HG03103 (cell line): ENCODE measurements around the gene TMED5.
A peak's percentile ranks its signal among the peaks of the same experiment; 100 is the strongest.
"Not testable (repeated sequence)": the region's sequence is repeated elsewhere in the genome, so short reads cannot be mapped to it uniquely, and the experiment has no call there.

Experiments
- ATAC-seq: cut with Tn5 transposase; IDR thresholded peaks from one replicate; pipeline ENCODE4 v1.9.1; 2021; ENCODE audit warnings: low read depth; ENCODE audit not compliant: unreplicated experiment

Gene TMED5

DNA sequence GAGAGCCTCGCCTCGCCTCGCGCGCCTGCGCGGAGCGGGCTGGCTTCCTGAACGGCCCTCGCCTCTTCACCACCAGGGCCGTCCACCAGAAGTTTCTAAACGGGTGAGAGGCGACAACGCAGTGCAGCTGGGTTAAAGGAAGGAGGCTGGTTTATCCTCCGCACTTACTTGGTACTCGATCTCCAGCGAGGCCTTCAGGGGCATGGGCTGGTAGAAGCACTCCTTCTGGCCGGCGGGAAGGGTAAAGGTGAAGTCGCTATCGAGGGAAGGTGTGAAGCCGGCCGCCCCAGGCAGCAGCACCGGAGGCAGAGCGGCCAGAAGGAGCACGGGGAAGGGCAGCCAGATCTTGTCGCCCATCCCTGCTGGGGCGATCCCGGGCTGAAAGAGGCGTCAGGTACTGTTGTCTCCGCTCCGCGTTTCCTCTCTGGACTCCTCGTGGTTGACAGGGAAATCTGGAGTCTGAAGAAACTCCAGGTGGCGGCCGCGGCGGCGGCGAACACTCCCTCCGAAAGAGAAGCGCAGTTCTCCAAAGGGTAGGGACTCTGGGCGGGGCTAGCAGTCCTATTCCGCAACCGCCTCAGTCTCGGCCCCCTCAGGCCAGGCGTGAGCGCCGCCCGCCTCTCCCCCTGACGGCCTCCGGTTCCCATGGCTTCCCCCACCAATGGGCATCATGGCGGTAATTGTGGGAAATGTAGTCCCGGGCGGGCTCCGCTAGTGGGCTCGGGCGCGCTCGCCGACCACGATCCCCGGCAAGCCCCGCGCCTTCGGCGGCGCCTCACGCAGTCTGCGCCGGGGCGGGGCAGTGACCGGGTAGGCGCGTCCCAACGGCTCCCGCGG is at the start of gene TMED5:
TSS of gene TMED5 (minus strand) at position 528 of the 837 bp plus-strand sequence. CDS start at position 357, 171 bp downstream.
- peak; percentile 78 for ATAC-seq

DNA sequence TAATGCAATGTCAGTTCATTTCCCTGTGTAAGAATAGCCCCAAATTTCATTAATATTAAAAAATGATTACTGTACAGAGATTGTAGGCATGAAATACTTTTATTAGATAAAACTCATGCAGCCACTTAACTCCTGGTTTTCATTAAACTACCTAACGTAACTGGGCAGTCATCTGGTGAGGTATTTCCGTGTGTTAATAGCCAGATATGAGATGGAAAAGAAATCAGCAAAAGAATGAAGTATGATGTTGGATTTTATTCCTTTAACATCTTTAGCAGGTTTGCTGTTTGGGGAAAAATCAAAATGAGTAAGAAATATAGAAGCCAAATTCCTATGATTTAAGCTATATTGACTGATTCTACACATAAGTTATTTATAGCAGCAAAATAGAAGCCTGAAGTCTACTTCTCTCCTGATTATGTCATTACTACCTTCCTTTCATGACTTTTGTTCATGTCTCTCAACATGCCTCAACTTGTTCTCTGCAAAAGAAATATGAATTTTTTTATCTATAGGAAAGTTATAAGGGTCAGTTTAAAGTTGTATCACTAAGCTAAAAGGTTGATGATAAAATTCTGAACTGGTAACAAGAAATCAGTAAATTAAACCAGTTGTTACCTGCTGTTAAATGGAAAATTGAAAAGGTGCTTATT is 42.9 kb upstream of the TMED5 start:
- no peak for ATAC-seq

DNA sequence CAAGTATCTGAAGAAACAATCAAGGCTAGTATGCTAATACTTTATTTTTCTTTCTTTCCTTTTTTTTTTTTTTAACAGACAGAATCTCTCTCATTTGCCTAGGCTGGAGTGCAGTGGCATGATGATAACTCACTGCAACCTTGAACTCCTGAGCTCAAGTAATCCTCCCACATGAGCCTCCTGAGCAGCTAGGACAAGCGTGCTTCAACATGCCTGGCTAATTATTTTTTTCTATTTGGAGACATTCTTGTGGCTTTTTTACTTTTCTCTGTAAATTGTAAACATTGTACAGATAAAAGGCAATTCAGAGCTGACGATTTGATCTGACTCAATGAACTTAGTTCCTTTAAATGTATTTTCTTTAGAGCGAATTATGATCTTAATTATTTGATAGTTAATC is 41.7 kb upstream of the TMED5 start:
- ATAC-seq, result no peak

DNA sequence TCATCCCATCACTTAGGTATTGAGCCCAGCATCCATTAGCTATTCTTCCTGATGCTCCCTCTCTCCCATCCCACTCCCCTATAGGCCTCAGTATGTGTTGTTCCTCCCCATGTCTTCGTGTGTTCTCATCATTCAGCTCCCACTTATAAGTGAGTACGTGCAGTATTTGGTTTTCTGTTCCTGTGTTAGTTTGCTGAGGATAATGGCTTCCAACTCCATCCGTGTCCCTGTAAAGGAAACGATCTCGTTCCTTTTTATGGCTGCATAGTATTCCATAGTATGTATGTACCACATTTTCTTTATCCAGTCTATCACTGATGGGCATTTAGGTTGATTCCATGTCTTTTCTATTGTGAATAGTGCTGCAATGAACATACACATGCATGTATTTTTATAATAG is 40.5 kb upstream of the TMED5 start:
- ATAC-seq, result not testable (repeated sequence)

DNA sequence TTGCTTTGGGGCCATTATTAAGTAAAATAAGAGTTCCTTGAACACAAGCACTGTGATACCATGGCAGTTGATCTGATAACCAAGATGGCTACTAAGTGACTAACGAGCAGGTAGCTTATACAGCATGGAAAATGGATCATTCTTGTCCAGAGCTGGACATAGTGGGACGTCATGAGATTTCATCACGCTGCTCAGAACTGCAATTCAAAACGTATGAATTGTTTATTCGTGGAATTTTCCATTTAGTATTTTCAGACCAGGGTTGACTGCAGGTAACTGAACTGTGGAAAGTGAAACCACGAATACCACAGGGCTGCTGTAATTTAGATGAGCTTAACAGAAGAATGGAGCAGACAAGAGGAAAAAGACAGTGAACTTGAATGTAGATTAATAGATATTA is 39.2 kb upstream of the TMED5 start:
- ATAC-seq, result no peak

DNA sequence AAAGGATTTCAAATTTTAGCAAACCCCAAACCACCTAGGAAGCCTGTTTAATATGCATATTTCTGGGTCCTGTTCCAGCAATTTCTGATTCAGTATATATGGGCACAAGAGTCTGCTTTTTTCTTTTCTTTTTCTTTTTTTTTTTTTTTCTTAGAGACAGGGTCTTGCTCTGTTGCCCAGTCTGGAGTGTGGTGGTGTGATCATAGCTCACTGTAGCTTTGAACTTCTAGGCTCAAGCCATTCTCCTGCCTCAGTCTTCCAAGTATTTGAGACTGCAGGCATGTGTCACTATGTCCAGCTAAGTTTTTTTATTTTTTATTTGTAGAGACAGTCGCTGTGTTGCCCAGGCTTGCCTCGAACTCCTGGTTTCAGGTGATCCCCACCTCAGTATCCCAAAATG is 35.1 kb upstream of the TMED5 start:
- ATAC-seq, result no peak

DNA sequence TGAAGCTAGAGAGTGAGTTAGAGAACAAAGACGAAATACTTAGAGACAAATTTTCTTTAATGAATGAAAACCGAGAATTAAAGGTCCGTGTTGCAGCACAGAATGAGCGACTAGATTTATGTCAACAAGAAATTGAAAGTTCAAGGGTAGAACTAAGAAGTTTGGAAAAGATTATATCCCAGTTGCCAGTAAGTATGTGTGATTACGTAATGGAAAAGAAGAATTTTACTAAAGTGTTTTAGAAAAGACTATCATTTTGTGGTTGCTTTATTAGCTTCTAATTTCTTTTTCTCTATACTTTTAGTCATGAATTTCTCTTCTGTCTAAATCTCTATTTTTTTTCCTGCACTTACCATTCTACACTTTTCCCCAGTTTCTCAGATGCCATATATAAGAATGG is 27.0 kb upstream of the TMED5 start:
- ATAC-seq, result no peak

DNA sequence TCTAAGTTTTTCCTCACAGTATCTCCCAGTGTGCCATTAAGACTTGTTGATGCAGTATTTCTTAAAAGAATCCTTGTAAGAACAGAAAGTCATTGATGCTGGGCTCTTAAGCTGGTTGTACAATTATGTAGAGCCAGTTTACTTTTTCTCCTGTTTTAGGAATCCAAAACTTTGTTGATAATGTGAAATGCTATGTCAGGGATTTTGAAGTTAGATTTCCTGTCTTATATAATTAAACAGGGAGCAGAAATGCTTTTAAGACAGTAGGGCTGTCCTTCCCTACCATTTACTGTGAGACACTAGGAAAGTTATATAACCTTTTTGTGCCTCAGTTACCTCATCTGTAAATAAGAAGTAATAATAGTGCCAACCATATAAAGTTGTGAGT is 26.3 kb upstream of the TMED5 start:
- ATAC-seq, result no peak

DNA sequence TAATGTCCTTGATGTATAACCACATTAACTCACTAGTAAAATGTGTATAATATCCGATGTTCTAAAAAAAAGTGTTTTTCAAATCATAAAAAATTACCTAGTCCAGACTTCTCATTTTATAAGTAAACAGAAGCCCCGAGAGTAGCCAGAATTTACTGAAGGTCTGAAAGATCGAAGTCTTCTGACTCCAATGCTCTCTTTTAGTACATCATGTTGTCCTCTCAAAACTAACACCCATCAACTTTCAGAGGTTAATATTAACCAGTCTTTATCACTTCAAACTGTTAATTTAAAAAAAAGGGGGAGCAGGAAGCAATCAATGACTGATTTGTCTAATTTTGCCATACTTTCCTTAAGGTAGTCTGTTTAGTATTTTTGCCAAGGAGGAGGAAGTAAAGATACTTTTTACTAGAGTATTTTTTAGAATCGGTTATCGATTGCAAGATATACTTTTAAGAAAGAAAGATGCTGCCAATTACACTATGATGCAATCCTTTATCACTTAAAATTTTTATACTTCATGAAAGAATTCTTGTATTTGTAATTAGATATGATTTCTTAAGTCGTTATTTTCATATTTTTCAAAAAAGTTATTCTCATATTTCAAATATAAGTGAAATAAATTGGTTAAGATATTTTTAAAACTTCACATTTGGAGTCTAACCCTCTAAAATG is 25.8 kb upstream of the TMED5 start:
- no peak for ATAC-seq

DNA sequence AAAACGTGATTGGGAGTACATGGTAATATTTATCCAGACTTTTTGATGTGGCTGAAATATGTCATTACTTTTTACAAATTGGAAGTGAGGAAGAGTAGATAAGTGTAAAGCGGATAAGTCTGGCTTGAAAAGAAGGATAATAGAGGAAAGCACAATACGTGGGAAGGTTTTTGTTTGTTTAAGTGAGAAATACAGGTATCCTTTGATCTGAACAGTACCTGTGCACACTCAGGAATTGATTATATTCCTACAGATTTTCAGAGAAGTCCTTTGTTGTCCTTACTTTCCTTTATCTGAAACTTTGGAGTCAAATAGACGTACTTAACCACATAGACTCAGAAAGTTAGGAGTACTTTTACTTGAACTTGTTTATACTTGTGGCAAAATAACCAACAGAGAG is 20.5 kb upstream of the TMED5 start:
- ATAC-seq, result no peak

DNA sequence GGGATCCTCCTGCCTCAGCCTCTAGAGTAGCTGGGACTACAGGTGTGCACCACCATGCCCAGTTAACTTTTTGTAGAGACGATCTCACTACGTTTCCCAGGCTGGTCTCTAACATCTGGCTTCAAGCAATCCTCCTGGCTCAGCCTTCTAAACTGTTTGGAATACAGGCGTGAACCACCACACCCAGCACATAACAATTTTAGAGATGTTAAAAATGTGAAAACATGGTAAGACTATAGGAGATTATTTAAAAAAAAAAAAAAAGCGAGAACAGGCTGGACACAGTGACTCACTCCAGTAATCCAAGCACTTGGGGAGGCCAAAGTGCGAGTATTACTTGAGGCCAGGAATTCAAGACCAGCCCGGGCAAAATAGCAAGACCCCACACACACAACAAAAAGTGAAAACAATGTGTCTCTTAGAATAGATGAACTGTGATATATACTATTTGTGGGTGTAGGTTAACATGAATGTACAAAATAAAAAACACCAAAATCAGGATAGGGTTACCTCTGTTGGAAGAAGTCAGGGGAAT is 19.9 kb upstream of the TMED5 start:
- no peak for ATAC-seq

DNA sequence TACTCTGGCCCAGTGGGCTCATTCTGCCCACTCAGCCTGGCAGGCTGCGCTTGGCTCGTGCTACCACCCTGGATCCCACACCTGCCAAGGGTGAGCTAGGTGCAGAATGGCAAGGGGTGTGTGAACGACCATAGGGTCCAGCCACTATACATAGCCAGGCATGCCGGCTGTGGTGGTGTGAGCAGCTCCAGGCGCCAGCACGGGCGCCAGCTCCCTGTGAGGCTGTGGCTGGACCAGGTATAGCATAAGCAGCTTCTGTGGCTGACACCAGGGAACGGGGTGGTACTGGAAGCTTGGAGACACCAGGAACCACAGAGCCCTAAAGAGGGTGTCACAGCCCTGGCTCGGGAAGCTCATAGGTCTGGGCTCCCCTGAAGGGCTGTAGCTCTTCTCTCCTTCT is 18.9 kb upstream of the TMED5 start:
- no peak for ATAC-seq

DNA sequence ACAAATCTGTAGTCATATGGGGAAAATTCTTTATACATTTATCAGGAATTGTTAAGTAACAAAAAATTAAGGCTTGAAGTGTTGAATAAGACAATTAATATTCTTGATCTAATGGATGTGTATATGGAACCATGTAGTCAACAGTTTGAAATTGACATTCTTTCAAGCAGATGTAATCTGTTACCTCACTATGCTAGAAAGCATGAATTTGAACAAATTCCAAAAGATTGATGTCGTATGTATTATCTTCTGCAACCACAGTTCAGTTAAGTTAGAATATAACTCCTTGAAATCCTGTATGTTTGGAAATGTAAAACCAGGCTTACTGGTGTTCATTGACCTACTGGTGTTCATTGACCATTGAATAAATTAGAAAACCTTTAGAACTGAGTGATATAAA is 16.4 kb upstream of the TMED5 start:
- ATAC-seq, result no peak

DNA sequence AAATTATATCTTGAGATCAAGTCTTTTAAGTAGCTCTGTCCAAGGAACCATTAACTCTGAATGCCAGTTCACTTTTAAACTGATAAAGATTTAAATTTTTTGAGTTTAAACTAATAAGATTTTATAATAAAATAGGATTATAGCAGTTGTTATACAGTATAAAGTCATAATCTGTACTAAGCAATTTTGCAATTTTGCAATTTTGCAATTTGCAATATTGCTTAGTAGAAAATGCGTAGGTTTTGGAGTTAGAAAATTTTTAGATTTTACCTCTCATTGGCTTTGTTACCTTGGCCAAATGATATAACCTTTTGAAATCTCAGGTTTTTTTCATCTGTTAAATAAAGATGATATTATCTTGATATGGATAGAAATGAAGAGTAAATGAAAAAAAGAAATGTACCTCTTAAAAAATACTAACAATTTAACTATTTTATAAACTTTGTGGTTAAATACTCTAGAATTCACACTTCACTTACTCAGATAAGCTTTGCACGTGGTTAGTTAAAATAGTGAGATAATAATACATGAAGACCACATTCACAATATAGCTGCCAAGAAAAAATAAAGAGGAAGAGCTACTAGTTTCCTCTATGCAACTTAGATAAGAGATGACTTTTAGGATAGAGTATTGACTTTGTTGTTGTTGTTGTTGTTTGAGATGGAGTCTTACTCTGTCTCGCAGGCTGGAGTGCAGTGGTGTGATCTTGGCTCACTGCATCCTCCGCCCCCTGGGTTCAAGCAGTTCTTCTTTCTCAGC is 14.2 kb upstream of the TMED5 start:
- ATAC-seq, result no peak

DNA sequence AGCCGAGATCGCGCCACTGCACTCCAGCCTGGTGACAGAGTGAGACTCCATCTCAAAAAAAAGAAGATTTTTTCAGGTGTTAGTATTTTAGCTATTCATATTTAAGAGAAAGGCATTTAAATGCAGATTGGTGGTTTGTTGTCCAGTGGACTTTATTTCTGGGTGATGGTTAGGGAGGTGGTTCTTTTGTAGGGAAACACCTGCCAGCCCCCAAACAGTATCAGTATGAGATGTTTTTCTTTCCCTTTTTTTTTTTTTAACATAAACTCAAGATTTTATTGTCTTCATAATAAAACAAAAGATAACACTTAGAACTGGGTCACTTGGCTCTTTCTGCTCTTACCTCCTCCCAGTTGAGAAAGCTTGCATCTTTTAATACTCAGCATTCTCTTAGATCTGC is 10.2 kb upstream of the TMED5 start:
- no peak for ATAC-seq

DNA sequence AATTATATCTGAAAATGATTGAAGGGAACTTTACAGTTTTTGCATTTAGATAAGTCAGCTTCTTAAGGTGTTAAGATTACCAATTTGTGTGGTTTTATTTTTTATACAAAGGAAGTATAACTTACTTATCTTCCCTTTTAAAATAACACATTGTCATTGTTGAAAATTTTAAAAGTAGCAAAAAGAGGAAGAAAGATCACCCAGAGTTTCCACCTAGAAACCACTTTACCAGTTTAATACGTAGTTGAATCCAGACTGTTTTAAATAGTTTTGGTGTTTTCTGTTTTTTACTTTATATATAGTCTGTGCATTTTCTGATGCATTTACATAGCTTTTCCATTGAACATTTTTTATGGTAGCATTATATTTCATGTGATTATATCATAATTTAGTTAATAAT is 6.5 kb upstream of the TMED5 start:
- ATAC-seq, result no peak

DNA sequence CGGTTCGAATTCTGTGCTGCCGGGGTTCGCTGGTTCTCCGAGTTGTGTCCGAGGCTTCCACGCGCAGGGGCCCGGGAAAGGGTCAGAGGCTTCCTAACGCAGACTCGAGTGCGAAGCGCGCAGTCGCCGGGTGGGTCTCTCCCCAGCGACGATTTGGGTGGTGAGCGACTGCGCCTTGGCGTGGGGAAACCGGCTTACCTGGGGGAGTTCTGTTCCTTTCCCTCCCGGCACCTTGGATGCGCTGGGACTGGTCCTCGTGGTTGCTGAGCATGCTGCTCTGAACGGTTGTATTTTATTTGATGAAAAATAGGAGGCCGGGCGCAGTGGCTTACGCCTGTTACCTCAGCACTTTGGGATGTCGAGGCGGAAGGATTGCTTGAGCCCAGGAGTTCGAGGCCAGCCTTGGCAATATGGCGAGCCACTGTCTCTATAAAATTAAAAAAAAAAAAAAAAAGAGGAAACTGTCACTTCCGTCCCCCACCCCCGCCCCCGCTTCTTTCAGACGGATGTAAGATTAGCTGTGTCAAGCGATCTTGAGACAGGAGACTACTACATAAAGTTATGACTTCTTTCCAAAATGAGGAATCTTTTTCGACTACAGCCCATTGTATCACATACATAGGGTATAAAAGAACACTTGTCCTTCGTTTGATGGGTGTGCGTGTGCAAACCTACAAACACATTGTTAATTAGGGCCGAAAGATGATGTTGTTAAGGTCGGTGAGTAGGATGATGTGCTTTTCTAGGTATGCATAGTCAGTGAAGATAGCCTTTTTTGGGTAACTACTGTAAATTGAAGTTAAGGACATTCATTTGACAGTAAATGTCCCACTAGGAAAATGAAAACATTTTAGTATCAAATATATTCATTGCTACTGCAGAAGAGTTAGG is 755 bp upstream of the TMED5 start, which contains the start of gene CCDC18:
TSS of gene CCDC18 (plus strand) at position 2 of the 891 bp plus-strand sequence. CDS start 2,638 bp downstream, outside the sequence.
- no peak for ATAC-seq

DNA sequence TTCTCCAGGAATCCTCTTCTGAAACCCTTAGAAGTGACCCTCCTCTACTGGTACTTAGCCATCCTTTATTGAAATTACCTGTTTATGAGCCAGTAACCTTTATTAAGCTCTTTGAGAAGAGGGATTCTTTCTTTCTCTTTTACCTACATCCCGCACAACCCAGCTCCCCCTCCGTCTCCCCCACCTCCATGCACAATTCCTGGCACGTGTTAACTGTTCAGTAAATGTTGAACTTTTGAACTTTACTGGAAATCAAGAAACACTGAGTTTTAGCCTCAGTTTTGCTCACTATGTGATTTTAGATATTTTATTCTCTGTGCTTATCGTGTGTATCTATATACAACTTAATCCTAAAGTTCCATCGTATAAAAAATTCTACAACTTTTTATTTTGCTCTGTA is 1.8 kb downstream of the TMED5 start:
- no peak for ATAC-seq

DNA sequence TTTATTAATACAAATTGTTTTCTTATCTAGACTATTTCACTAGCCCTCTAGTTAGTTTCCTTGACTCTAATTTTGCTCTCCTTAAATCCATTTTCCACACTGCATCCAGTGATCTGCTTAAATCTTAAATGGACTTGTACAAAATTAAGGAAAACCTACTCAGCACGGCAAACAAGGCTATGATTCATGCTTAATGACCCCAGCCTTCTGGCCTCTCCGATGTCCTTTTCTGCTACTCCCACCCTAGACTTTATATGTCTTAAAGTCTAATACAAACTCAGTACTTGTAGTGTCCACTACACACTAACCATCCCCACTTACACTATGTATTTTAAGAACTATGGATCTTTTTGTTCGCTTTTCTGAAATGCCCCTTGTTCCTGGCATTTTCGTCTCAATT is 2.2 kb downstream of the TMED5 start:
- no peak for ATAC-seq

DNA sequence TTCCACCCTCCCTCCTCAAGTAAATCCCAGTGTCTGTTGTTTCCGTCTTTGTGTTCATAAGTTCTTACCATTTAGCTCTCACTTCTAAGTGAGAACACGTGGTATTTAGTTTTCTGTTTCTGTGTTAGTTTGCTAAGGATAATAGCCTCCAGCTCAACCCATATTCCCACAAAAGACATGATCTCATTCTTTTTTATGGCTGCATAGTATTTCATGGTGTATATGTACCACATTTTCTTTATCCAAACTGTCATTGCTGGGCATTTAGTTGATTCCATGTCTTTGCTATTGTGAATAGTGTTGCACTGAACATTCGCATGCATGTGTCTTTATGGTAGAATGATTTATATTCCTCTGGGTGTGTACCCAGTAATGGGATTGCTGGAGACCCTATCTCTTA is 5.6 kb downstream of the TMED5 start:
- ATAC-seq, result not testable (repeated sequence)
